Retinal pigment epithelial cell (primary cell): Measurements from ENCODE around the gene GBF1.
A peak's percentile ranks its signal among the peaks of the same experiment; 100 is the strongest.

Experiments
- DNase-seq: peaks from one replicate; pipeline ENCODE4 v3.0.0-alpha.2; 2010; ENCODE audit warnings: low read depth
- H3K4me3 ChIP-seq: 2 replicates; pipeline ENCODE4 v1.5.1; 2011; ENCODE audit warnings: mild to moderate bottlenecking, low read length, control low read depth, moderate library complexity
- CTCF ChIP-seq: conservative IDR thresholded peaks from 2 replicates; pipeline ENCODE4 v1.5.1; 2011; ENCODE audit warnings: low read depth, low read length, control low read depth, inconsistent platforms

The GBF1 gene

GRCh38 chr10:102376901-102377300 lies 131.6 kb downstream of the GBF1 start:
- no peak for TF ChIP-seq CTCF
- DNase-seq: no peak
- H3K4me3 ChIP-seq: no peak overlapping the region

GRCh38 chr10:102379383-102379782 lies 134.1 kb downstream of the GBF1 start:
- TF ChIP-seq CTCF: no peak
- no peak overlapping the region for H3K4me3 ChIP-seq
- no peak for DNase-seq

GRCh38 chr10:102381983-102382382 lies 136.7 kb downstream of the GBF1 start:
- no peak overlapping the region for H3K4me3 ChIP-seq
- DNase-seq: no peak
- TF ChIP-seq CTCF: no peak

DNA sequence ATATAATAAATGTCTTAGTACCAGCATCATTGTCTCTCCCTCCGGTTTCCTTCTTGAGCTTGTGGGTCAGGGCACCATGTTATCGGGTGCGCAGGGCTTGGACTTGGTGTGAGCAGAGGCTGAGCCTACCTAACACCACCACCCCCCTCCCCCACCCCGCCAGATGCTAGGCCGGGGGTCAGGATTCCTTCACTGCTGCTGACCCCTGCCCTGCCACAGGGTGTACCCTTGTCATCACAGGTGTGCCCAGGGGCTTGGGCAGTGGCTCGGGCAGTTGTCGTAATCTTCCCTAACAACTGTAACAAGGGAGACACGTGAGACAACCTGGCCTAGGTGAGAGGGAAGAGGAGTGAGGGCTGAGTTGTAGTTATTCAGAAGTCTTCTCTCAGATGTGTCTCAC lies 137.5 kb downstream of the GBF1 start:
- DNase-seq: no peak
- H3K4me3 ChIP-seq: no peak overlapping the region
- TF ChIP-seq CTCF: no peak

- TF ChIP-seq CTCF: peak; percentile 40
- no peak overlapping the region for H3K4me3 ChIP-seq
- DNase-seq: no peak
Observed at GRCh38 chr10:102384053-102384452, 138.7 kb downstream of the GBF1 start.

DNA sequence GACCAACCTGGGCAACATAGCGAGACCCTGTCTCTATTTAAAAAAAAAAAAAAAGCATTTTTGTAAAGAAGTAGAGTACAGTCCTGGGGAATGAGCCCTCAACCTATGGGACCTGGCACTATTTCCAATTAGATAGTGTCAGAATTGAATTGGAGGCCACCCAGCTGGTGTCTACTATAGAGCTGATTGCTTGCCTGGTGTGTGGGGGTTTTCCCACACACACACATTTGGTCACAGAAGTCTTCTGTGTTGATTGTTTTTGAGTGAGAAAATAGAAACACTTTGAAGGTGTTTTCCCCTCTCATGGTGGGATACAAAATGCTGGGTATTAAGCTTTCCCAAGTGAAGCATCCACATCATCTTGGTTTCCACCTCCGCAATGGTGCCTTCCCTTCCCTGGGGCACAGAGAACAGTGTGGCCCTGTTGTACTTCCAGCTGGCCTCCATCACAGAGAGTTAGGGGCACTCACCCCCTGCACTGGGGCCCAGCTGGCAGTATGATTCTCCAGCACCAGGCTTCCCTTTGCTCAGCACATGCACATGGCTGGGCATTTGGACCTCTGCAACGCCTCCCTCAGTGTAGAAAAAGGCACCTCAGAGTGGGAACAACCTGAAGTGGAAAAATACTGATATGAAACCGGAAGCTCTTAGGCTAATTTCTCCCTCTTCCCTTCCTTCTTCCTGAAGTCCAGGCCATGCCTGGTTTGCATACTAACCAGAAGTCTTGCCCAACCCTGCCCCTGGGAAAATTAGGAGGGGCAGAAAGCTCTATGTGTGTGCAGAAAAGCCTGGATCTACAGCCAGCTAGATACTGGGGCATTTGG lies 139.5 kb downstream of the GBF1 start:
- no peak overlapping the region for H3K4me3 ChIP-seq
- no peak for TF ChIP-seq CTCF
- DNase-seq: no peak

DNA sequence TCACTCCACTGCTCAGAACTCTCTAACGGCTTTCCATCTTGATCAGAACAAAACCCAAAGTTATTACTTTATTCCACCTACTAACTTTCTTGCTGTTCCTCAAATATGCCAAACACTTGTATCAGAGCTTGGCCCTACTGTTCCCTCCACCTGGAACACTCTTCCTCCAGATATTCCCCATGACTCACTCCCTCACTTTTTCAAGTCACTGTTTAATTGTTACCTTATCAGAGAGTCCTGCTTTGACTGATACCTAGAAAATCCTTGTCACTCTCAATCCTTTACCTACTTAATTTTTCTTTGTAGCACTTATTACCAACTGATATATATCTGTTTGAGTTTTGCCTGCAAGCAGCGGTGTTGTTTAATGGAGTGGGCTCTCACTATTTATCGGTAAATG lies 144.6 kb downstream of the GBF1 start:
- DNase-seq: no peak
- TF ChIP-seq CTCF: no peak
- H3K4me3 ChIP-seq: no peak overlapping the region
